Gastroesophageal sphincter (tissue), 4 donors: ENCODE results near the gene CCDC32. TPM values are rescaled to one million over a fixed set of nuclear protein-coding genes. Genes with fewer than 3 reads are reported as not detected.

Experiments used
- ATAC-seq: fragments of 150-250 bp; one replicate; pipeline ENCODE4 v1.9.1; 2016; ENCODE audit warnings: mild to moderate bottlenecking, moderate library complexity
- H3K27ac ChIP-seq, 4 donors: fragments of 200-600 bp; sonication (generic) in 3 of 4; 1 replicate in 3 of 4; 2 replicates in 1 of 4; pipeline ENCODE4 v1.5.1; 2016 to 2019
- H3K27me3 ChIP-seq: fragments of 200-600 bp; sonication (generic); one replicate; pipeline ENCODE4 v1.5.1; 2019
- H3K36me3 ChIP-seq, 2 donors: fragments of 200-600 bp; sonication (generic); one replicate each; pipeline ENCODE4 v1.5.1; 2019; ENCODE audit warnings: control low read depth in 1 of 2
- H3K4me1 ChIP-seq, 3 donors: fragments of 200-600 bp; sonication (generic); 1 replicate in 2 of 3; 2 replicates in 1 of 3; pipeline ENCODE4 v1.5.1; 2016 to 2019; ENCODE audit warnings: control low read depth in 2 of 3
- H3K4me3 ChIP-seq, 2 donors: fragments of 200-600 bp; sonication (generic); one replicate each; pipeline ENCODE4 v1.5.1; 2019; ENCODE audit warnings: mild to moderate bottlenecking in 1 of 2, moderate library complexity in 1 of 2
- H3K9me3 ChIP-seq, 3 donors: fragments of 200-600 bp; sonication (generic); one replicate each; pipeline ENCODE4 v1.5.1; 2017 to 2019; ENCODE audit warnings: control low read depth in 2 of 3
- EP300 ChIP-seq: sonication (generic); formaldehyde crosslinking; IDR thresholded peaks from one replicate; pipeline ENCODE4 v1.6.1; 2017; ENCODE audit warnings: antibody characterized with exemption, mild to moderate bottlenecking
- POLR2A ChIP-seq, 2 donors: fragments of 450-650 bp; IDR thresholded peaks; one replicate each; pipeline ENCODE4 v1.6.1; 2017; ENCODE audit warnings: antibody characterized with exemption in 2 of 2, mild to moderate bottlenecking in 2 of 2, moderate library complexity in 1 of 2
- POLR2AphosphoS5 ChIP-seq: sonication (generic); formaldehyde crosslinking; IDR thresholded peaks from one replicate; pipeline ENCODE4 v1.6.1; 2017; ENCODE audit warnings: antibody characterized with exemption
- WGBS, 2 donors: methylation state at CpG; one replicate each; pipeline ENCODE4 v1.1.5; 2018; ENCODE audit warnings: low coverage in 1 of 2; 5-methylcytosine and 5-hydroxymethylcytosine counted together
- total RNA-seq, 4 donors: library from RNA; depleted of rRNA; stranded (reverse); fragments of >200 nt; gene quantifications; one replicate each; pipeline ENCODE4 v1.1.0, GENCODE V29; 2016
- TF ChIP-seq, protein P1 (sequence below), 4 experiments: fragments of 200-600 bp in 2 of 4; fragments of 450-650 bp in 2 of 4; sonication (generic) in 1 of 4; IDR thresholded peaks; one replicate each; pipeline ENCODE4 v1.5.1; 2017 to 2019; ENCODE audit warnings: antibody characterized with exemption in 4 of 4, mild to moderate bottlenecking in 2 of 4, moderate library complexity in 2 of 4

CCDC32 gene
- total RNA-seq, 4 donors from 2014 or later: 16.2 to 45.8 (median 34.0) TPM

DNA sequence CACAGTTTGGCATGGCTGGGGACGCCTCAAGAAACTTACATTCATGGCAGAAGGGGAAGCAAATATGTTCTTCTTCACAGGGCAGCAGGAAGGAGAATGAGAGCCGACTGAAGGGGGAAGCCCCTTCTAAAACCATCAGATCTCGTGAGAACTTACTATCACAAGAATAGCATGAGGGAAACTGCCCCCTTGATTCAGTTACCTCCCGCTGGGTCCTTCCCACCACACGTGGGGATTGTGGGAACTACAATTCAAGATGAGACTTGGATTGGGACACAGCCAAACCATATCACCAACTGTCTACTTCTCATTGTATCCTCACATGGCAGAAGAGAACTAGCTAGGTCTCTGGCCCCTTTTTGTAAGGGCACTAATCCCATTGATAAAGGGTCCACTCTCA lies 30.5 kb downstream of the CCDC32 start:
- H3K27ac ChIP-seq: no peak overlapping the region
- whole genome bisulfite sequencing, 2 donors: 78 to 87% methylated on average over 4 to 5 of the region's 5 CpGs
- H3K4me1 ChIP-seq: no peaks in the 10 kb centered on the region
- no peaks in the 10 kb centered on the region for H3K9me3 ChIP-seq
- H3K4me3 ChIP-seq: no peak overlapping the region
- H3K36me3 ChIP-seq: peaks cover 0 to 24% of the 10 kb centered on the region in 2 donors
- no peaks in the 10 kb centered on the region for H3K27me3 ChIP-seq
- ATAC-seq: no peak
- TF ChIP-seq POLR2AphosphoS5 (no peak), POLR2A (IDR thresholded peaks at IDR 0.05) (no peak), EP300 (no peak)
- TF ChIP-seq, protein P1, sequence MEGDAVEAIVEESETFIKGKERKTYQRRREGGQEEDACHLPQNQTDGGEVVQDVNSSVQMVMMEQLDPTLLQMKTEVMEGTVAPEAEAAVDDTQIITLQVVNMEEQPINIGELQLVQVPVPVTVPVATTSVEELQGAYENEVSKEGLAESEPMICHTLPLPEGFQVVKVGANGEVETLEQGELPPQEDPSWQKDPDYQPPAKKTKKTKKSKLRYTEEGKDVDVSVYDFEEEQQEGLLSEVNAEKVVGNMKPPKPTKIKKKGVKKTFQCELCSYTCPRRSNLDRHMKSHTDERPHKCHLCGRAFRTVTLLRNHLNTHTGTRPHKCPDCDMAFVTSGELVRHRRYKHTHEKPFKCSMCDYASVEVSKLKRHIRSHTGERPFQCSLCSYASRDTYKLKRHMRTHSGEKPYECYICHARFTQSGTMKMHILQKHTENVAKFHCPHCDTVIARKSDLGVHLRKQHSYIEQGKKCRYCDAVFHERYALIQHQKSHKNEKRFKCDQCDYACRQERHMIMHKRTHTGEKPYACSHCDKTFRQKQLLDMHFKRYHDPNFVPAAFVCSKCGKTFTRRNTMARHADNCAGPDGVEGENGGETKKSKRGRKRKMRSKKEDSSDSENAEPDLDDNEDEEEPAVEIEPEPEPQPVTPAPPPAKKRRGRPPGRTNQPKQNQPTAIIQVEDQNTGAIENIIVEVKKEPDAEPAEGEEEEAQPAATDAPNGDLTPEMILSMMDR (IDR thresholded peaks at IDR 0.05): no peak

DNA sequence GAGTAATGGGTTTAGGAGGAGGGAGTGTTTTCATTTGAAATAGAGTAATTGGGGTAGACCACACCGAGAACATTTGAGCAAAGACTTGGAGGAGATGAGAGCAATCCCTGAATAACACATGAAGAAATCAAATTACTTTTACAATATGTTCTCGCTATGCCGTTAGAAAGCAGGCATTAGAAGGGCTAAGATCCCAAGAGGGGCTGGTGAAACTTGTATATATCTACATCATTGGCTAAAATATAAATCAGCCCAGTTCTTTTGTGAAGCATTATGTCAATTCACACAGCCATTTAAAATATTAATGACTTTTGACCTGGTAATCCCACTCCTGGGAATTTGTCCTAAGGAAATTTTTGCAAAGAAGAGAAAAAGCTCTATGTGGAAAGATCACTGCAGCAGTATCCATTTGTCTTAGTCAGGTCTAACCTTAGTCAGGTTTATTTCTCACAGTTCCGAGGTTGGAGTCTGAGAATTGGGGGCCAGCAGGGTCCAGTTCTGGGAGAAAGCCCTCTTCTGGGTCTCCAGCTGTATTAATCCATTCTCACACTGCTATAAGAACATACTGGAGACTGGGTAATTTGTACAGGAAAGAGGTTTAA lies 31.0 kb downstream of the CCDC32 start:
- Histone ChIP-seq H3K4me3 (no peak overlapping the region), H3K4me1 (no peaks in the 10 kb centered on the region), H3K27ac (no peak overlapping the region), H3K27me3 (no peaks in the 10 kb centered on the region), H3K36me3 (peaks cover 0 to 19% of the 10 kb centered on the region in 2 donors), H3K9me3 (no peaks in the 10 kb centered on the region)
- no peak for ATAC-seq
- TF ChIP-seq POLR2A (IDR thresholded peaks at IDR 0.05) (no peak), EP300 (no peak)
- TF ChIP-seq, protein P1 (IDR thresholded peaks at IDR 0.05): no peak
- WGBS, 2 donors: 57 to 70% methylated on average over 2 to 4 of the region's 4 CpGs

DNA sequence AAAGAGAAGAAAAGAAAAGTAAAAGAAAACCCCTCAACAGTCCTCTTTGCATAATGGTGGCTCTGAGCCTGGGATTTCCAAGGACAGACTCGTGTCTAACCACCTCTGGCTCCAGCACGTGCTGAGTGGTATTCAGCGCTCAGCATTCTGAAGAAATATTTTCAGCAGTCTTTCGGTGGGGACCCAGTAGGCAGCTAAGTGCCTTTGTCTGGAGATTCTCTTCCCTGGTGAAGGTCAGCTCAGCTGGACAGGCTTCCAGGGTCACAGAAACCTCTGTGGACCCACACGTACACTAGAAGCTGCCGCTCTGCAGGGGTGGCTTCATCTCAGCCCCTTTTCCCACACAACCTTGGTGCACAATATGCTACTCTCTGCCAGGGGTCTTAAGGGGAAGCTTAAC lies 36.0 kb downstream of the CCDC32 start:
- 90 to 93% methylated on average over 3 to 5 of the region's 6 CpGs for WGBS, 2 donors

DNA sequence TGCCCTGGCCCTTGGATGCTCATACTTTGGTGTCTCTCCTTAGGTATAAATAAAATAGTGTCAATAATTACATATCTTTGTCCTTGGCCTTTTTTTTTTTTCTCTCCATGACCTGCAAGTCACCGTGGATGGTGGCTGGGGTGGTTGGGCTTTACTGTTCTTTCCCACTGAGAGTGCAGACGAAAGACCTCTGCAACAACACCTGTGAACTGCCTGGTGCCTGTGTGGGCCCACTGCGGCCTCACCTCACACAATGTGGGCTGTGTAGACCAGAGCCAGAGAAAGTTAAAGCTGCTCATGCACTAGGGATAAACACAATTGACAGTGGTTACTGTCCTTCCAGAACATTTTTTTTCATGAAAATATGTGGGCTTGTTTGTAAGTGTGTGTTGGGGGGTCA lies 39.0 kb downstream of the CCDC32 start:
- H3K9me3 ChIP-seq: no peaks in the 10 kb centered on the region
- H3K36me3 ChIP-seq: no peaks in the 10 kb centered on the region
- WGBS, 2 donors: 100% methylated on average over 1 to 2 of the region's 3 CpGs
- ATAC-seq: no peak
- no peaks in the 10 kb centered on the region for H3K27me3 ChIP-seq
- H3K4me3 ChIP-seq: no peak overlapping the region
- TF ChIP-seq, protein P1 (IDR thresholded peaks at IDR 0.05): no peak
- TF ChIP-seq POLR2A (IDR thresholded peaks at IDR 0.05) (no peak), EP300 (no peak), POLR2AphosphoS5 (no peak)
- no peak overlapping the region for H3K27ac ChIP-seq
- no peaks in the 10 kb centered on the region for H3K4me1 ChIP-seq

More for the DNA sequence above, 36.0 kb downstream of the CCDC32 start:
- Histone ChIP-seq H3K27me3 (no peaks in the 10 kb centered on the region), H3K4me1 (no peaks in the 10 kb centered on the region), H3K4me3 (no peak overlapping the region), H3K9me3 (no peaks in the 10 kb centered on the region), H3K27ac (no peak overlapping the region), H3K36me3 (no peaks in the 10 kb centered on the region)
- no peak for ATAC-seq
- TF ChIP-seq EP300: no peak
- no peak for TF ChIP-seq POLR2AphosphoS5
- TF ChIP-seq, protein P1 (IDR thresholded peaks at IDR 0.05): no peak
- TF ChIP-seq POLR2A (IDR thresholded peaks at IDR 0.05): no peak

DNA sequence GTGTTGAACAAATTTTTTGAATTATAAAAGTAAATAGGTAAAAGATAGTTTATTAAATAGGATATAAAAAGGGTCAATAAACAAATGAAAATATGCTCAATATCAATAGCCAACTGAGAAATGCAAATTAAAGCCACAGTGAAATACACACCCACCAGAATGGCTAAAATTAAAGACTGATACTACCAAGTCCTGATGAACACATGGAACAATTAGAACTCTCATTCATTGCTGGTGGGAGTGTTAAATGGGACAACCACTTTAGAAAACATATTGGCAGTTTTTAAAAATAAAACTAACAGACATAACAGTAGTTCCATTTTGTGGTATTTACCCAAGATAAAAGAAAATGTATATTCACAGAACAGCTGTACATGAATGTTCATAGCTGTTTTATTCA lies 41.2 kb downstream of the CCDC32 start:
- Histone ChIP-seq H3K36me3 (no peaks in the 10 kb centered on the region), H3K27me3 (no peaks in the 10 kb centered on the region), H3K4me3 (no peak overlapping the region), H3K27ac (no peak overlapping the region), H3K4me1 (no peaks in the 10 kb centered on the region), H3K9me3 (no peaks in the 10 kb centered on the region)
- no peak for TF ChIP-seq EP300
- no peak for TF ChIP-seq POLR2A (IDR thresholded peaks at IDR 0.05)
- TF ChIP-seq POLR2AphosphoS5: no peak
- TF ChIP-seq, protein P1 (IDR thresholded peaks at IDR 0.05): no peak
- no peak for ATAC-seq
